Tibial nerve (tissue), 3 donors: Measurements from ENCODE around the gene B4GALNT1.

Source experiments
- POLR2A ChIP-seq, 2 donors: fragments of 450-650 bp; IDR thresholded peaks; one replicate each; pipeline ENCODE4 v1.6.1; 2017; ENCODE audit warnings: antibody characterized with exemption in 2 of 2, mild to moderate bottlenecking in 2 of 2, moderate library complexity in 2 of 2
- TF ChIP-seq, protein P1 (sequence below), 5 experiments: fragments of 200-600 bp in 3 of 5; fragments of 450-650 bp in 2 of 5; sonication (generic) in 3 of 5; IDR thresholded peaks; one replicate each; pipeline ENCODE4 v1.5.1; 2016 to 2019; ENCODE audit warnings: antibody characterized with exemption in 5 of 5, mild to moderate bottlenecking in 3 of 5, moderate library complexity in 2 of 5

DNA sequence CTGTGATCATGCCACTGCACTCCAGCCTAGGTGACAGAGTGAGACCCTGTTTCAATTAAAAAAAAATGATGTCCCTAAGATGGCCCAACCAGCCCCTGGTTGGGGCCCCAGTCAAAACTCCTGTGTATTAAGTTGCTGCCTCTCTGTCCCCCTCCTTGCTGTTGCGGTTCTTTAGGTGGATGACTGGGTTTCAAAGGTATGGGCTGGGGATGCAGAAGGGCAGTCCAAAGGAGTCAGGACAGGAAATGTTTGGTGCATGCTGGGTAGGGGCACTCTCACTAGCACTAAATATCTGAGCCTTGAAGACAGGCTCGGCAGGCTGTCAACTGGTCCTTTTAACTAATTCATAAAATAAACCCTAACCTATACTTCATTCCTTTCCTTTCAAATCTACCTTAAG lies 54.0 kb downstream of the B4GALNT1 start:
- TF ChIP-seq, protein P1, sequence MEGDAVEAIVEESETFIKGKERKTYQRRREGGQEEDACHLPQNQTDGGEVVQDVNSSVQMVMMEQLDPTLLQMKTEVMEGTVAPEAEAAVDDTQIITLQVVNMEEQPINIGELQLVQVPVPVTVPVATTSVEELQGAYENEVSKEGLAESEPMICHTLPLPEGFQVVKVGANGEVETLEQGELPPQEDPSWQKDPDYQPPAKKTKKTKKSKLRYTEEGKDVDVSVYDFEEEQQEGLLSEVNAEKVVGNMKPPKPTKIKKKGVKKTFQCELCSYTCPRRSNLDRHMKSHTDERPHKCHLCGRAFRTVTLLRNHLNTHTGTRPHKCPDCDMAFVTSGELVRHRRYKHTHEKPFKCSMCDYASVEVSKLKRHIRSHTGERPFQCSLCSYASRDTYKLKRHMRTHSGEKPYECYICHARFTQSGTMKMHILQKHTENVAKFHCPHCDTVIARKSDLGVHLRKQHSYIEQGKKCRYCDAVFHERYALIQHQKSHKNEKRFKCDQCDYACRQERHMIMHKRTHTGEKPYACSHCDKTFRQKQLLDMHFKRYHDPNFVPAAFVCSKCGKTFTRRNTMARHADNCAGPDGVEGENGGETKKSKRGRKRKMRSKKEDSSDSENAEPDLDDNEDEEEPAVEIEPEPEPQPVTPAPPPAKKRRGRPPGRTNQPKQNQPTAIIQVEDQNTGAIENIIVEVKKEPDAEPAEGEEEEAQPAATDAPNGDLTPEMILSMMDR (IDR thresholded peaks at IDR 0.05), result no peak
- no peak for TF ChIP-seq POLR2A (IDR thresholded peaks at IDR 0.05)
